ENCODE measurements around the gene NAPEPLD.
"Not testable (repeated sequence)": the region's sequence is repeated elsewhere in the genome, so short reads cannot be mapped to it uniquely, and the experiment has no call there.

The NAPEPLD gene

GRCh38 chr7:103148994-103149807 is at the start of gene NAPEPLD:
Gene NAPEPLD (minus strand): TSS chr7:103149099. CDS start chr7:103128776, 20,323 bp downstream.
- peak; percentile 82 to 93 (median 87) for DNase-seq

DNA sequence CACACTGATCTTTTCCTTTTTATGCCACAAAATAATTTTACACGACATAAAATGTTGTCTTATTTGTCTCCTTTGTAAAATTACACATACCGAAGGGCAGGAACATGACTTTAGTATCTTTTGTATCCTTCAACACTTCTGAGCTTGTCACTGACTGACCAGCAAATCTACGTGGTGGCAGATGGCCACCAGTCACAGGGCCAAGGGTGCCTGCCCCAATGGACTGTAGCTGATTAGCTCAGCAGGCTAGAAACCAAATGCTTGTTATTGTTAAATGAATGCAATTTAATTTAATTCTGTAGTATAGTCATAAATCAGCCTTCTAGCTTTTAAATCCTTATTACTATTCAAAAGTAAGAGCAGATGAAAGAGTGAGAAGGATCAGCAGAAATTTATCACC is 49.2 kb upstream of the NAPEPLD start:
- DNase-seq: not testable (repeated sequence)

DNA sequence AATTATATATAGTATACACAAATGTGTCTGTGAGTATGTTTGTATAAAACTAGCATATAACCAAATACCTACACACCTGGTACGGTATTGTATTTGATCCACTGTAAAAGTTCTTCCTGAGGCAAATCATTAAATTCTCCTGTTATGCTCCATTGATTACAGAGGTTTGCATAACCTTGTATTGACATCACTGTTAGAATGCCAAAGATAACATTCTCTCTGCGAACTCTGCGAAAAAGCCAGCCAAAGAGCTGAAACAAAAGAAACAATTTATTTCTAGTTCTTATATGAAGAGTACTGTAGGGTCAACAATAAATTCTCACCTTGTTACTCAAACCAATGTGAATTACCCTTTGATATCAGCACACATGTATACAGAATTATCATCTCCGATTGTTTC is 46.5 kb upstream of the NAPEPLD start:
- DNase-seq: not testable (repeated sequence)

- DNase-seq: not testable (repeated sequence)
Observed at GRCh38 chr7:103172415-103173146, 23.7 kb upstream of the NAPEPLD start.

GRCh38 chr7:103171695-103172414 is 23.0 kb upstream of the NAPEPLD start:
- not testable (repeated sequence) for DNase-seq

DNA sequence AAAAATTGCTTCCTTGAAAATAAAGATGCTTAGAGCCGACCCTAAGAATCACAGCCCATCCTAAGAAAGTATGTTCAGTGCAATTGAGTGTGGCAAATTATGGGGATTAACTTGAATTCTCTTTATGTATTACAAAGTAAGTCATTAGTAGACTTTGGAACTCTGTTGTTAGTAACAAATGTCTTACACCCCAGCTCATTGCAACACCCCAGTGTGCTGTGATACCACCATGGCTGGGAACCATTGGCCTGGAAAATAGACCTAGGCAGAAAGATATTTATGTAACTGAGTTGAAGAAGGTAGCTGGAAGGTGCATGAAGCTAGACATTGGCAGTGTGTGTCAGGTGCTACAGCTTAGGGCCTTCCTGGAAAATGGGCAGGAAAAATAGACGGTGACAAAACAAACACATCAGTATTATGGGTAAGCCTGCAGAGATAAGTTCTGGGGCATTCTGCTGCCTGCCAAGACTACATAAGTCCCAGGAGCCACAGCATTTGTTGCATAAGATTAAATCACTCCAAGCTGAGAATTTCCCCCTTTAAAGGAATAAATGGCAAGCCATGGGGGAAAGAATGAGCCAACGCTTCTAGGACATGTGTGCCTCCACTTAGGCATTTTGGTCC is 18.1 kb upstream of the NAPEPLD start:
- not testable (repeated sequence) for DNase-seq

GRCh38 chr7:103163087-103163825 is 14.4 kb upstream of the NAPEPLD start:
- DNase-seq: not testable (repeated sequence)

DNA sequence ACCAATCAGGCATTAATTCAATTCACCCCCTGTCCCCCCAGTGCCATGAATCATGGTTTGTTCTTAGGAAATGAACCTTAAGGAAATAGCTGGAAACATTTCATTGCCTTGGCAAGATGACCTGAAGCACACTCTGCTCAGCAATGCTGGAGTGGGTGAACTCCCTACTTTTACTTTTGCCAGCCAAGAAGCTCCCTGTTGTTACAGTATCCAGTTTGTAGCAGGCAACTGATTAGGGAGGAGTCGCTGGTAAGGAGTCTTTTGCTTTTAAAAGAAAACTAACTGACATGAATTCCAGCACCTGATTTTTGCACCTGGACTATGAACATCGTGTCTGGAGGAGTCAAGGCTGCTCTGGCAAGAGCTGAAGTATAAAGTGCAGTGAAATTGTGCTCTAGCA is 13.7 kb upstream of the NAPEPLD start:
- not testable (repeated sequence) for DNase-seq

- not testable (repeated sequence) for DNase-seq
Observed at GRCh38 chr7:103161998-103162616, 13.2 kb upstream of the NAPEPLD start.

- not testable (repeated sequence) for DNase-seq
Observed at GRCh38 chr7:103159072-103159471, 10.2 kb upstream of the NAPEPLD start.

- peak in 2 of 3 donors; percentile 38 to 40 for DNase-seq
Observed at GRCh38 chr7:103155331-103156024, 6.6 kb upstream of the NAPEPLD start.

DNA sequence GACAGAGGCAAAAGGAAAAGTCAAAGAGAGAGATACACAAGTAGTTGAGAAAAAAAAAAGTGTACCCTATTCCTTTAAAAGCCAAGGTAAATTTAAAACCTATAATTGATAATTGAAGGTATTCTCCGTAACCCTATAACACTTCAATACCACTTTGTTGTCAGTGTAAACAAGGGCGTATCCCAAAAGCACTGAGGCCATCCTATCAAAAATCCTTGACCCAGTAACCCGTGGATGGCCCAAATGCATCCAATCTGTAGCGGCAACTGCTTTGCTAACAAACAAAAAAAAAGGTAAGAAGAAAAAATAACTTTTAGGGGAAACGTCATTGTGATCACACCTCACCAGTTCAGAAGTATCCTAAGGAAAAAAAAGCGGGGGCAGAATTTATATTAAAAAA is 5.1 kb upstream of the NAPEPLD start:
- DNase-seq: no peak

DNA sequence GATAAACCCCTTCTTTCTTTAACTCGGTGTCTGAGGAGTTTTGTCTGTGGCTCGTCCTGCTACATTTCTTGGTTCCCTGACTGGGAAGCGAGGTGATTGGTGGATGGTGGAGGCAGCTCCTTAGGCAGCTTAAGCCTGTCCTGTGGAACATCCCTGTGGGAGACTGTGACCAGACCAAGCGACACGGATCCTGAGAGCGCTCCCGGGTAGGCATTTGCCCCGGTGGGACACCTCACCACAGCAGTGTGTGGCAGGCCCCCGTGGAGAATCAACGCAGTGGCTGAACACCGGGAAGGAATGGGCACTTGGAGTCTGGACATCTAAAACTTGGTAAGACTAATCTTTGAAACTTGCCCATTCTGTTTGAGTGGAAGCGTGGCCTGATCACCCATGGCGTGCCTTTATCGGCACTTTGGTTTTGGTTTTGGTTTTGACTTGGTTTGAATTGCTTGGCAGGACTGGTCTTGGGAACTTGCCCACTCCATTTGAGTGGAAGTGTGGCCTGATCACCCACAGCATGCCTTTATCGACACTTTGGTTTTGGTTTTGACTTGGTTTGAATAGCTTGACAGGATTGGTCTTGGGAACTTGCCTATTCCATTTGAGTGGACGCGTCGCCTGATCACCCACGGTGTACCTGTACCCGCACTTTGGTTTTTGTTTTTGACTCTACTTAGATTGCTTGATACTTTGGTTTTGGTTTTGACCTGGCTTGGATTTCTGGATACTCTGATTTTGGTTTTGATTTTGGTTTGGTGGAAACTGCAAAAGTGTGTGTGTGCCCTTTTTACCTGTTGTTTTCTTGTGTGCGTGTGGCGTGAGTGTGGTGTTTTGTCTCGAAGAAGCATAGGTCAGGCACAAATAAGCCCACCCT is 4.1 kb upstream of the NAPEPLD start:
- not testable (repeated sequence) for DNase-seq

DNA sequence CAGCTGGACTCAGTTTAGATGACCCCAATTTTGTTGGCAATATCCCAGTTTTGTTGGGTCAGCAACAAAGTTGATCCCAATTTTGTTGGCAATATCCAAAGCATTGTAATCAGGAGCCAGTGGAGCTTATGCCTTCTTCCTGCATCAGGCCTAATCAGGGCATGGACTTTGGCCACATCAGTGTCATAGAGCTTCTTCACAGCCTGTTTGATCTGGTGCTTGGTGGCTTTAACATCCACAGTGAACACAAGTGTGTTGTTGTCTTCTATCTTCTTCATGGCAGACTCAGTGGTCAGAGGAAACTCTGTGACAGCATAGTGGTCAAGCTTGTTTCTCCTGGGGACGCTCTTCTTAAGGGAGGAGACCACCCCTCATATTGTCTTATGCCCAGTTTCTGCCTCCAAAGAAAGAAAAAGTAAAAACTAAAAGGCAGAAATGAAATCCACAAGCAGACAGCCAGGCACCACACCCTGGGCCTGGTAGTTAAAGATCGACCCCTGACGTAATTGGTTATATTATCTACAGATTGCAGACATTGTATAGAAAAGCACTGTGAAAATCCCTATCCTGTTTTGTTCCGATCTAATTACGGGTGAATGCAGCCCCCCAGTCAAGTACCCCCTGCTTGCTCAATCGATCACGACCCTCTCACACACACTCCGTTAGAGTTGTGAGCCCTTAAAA is 3.2 kb upstream of the NAPEPLD start:
- DNase-seq: not testable (repeated sequence)

DNA sequence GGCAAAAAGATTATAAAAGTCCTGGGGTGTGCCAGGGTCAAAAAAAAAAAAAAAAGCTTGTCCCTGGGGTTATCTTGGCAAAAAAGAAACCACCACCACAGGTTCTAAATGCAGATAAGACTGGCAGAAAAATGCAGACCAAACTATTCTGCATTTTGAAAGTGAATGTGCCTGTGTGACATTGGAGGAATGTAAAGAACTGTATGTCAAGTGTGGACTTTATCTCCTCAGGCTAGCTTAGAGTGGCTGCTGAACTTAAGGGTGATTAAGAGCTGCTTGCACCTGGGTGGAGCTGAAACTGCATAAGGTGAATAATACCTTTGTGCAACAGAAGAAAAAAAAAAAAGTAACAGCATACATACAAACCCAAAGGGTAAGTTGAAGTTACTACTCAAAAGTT is 1.3 kb upstream of the NAPEPLD start:
- DNase-seq: no peak

DNA sequence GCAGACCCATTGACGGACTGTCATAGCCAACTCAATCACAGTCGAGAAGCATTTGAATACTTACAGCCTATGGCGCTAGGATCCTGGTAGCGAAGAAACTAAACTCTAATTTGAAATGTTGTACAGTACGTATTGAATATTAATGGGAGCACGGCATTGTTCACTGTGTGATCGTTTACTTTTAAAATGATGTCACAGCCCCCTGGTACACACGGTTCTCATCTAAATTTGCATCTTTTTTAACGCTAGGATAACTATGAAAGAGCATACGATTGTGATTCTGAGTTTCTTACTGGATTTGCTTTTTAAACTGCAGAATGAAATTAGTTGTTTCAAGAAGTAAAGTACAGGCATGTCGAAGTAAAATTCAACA is 895 bp upstream of the NAPEPLD start:
- no peak for DNase-seq

DNA sequence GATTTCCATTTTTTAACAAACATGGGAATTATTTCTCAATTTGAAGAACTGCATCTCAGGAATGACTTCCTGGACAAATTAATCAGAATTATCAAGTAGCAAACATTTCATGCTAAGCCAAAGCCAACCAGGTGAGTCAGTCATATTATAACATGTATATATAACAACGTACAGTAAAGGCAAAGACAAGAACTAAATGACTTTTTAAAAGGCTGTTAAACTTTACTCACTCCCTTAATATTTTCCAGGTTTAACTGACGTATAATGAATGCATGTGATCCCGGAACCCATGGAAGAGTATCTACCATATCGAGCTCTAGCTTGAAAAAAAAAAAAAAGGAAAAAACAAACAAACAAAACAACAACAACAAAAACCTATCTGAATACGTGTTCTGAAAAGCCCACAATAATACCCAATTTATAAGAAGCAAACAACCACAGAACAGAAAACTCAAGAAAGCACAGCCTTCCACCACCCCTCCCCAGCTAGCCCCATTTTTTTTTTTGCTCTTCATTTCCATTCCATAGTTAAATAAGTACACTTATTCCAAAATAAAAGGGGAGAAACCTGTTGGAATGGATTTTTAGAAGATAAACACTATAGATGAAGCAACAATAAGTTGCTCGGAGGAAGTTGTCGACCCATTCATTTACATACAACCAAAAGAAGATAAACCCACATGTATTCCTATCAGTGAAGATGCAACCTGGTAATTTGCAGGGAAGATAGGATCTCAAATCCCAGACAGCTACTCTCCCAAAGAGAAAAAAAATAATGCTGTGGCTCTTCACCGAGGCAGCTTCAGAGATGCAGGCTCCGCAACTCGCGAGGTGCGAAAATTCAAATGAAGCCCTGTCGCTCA is 537 bp downstream of the NAPEPLD start:
- no peak for DNase-seq

DNA sequence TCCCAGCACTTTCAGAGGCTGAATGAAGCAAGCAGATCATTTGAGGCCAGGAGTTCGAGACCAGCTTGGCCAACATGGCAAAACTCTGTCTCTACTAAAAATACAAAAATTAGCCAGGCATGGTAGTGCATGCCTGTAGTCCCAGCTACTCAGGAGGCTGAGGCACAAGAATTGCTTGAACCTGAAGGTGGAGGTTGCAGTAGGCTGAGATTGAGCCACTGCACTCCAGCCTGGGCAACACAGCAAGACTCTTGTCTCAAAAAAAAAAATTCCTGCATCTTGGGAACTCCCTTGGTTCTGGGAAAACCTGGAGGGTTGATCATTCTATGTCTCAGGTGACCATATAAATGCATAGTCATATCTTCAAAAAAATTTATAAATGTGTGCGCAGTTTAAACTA is 4.1 kb downstream of the NAPEPLD start:
- not testable (repeated sequence) for DNase-seq
